Kidney tubule cell (primary cell): ENCODE data around the gene ACBD3.
"Not testable (repeated sequence)": the region's sequence is repeated elsewhere in the genome, so short reads cannot be mapped to it uniquely, and the experiment has no call there.

Experiments used
- DNase-seq: peaks from one replicate; pipeline ENCODE4 v3.0.0-alpha.2; 2018; ENCODE audit warnings: low spot score

The ACBD3 gene

GRCh38 chr1:226186124-226187018, at the start of gene ACBD3:
TSS of gene ACBD3 (minus strand) at chr1:226186741. CDS start at chr1:226186675, 66 bp downstream.
- DNase-seq, result peak; percentile 86

GRCh38 chr1:226233806-226234205, 47.3 kb upstream of the ACBD3 start:
- no peak for DNase-seq

GRCh38 chr1:226233293-226233692, 46.8 kb upstream of the ACBD3 start:
- DNase-seq, result no peak

- DNase-seq, result no peak
Measured at GRCh38 chr1:226226601-226227000, 40.1 kb upstream of the ACBD3 start.

- DNase-seq, result peak; percentile 12
Measured at GRCh38 chr1:226223786-226224244, 37.3 kb upstream of the ACBD3 start.

- DNase-seq, result no peak
Measured at GRCh38 chr1:226223157-226223785, 36.7 kb upstream of the ACBD3 start, which contains the start of gene MIXL1. TSS of gene MIXL1 (plus strand) at chr1:226223664. CDS start at chr1:226223682, 18 bp downstream.

GRCh38 chr1:226222686-226223085, 36.1 kb upstream of the ACBD3 start:
- no peak for DNase-seq

- DNase-seq, result no peak
Measured at GRCh38 chr1:226220473-226221189, 34.1 kb upstream of the ACBD3 start.

- DNase-seq, result peak; percentile 17
Measured at GRCh38 chr1:226217273-226217672, 30.7 kb upstream of the ACBD3 start.

GRCh38 chr1:226216056-226216455, 29.5 kb upstream of the ACBD3 start:
- no peak for DNase-seq

- no peak for DNase-seq
Measured at GRCh38 chr1:226215239-226215638, 28.7 kb upstream of the ACBD3 start.

- DNase-seq, result no peak
Measured at GRCh38 chr1:226212545-226212944, 26.0 kb upstream of the ACBD3 start.

GRCh38 chr1:226211181-226211821, 24.8 kb upstream of the ACBD3 start:
- no peak for DNase-seq

- no peak for DNase-seq
Measured at GRCh38 chr1:226210571-226211176, 24.1 kb upstream of the ACBD3 start.

- DNase-seq, result no peak
Measured at GRCh38 chr1:226209307-226210059, 22.9 kb upstream of the ACBD3 start.

GRCh38 chr1:226207048-226207447, 20.5 kb upstream of the ACBD3 start:
- no peak for DNase-seq

GRCh38 chr1:226204198-226204597, 17.7 kb upstream of the ACBD3 start:
- DNase-seq, result no peak

- no peak for DNase-seq
Measured at GRCh38 chr1:226203655-226204054, 17.1 kb upstream of the ACBD3 start.

- DNase-seq, result no peak
Measured at GRCh38 chr1:226203240-226203639, 16.7 kb upstream of the ACBD3 start.

- not testable (repeated sequence) for DNase-seq
Measured at GRCh38 chr1:226202666-226203065, 16.1 kb upstream of the ACBD3 start.

- no peak for DNase-seq
Measured at GRCh38 chr1:226202246-226202645, 15.7 kb upstream of the ACBD3 start.
